ENCODE data around the gene GNPTAB. TPM values are rescaled to one million over a fixed set of nuclear protein-coding genes. Genes with fewer than 3 reads are reported as not detected.

Gene GNPTAB
- total RNA-seq, result 10 to 100 TPM; 24.3 to 45.9 (median 32.6) TPM

- DNase-seq (ENCODE audit: low spot score in 2 of 2), result peak; percentile 89 to 97
- H3K4me3 ChIP-seq (ENCODE audit: low read depth, poor library complexity, severe bottlenecking), result peak within 1 kb of the TSS; percentile 91
- intact Hi-C loops (cut with DNase I; ENCODE audit: low total_unique reads), result loop anchor here (5.0 to 10.0 kb wide), 2 partner anchors 58 to 336 kb away; no protein-coding TSS in a partner anchor
- WGBS, 2 donors, result 0% methylated on average over 21 to 31 of the region's 96 CpGs
- no peak for TF ChIP-seq CTCF (IDR thresholded peaks at IDR 0.05)
- TF ChIP-seq POLR2A (IDR thresholded peaks at IDR 0.05), result no peak
These were observed at the start of gene GNPTAB for GRCh38 chr12:101830367-101831325. TSS of gene GNPTAB (minus strand) at chr12:101830959. CDS start at chr12:101830675, 284 bp downstream.

- WGBS, 2 donors, result 26 to 32% methylated on average over 7 of the region's 7 CpGs
- intact Hi-C loops (cut with DNase I; ENCODE audit: low total_unique reads), result no loop called here
- peak in 1 of 2 donors; percentile 86 for DNase-seq (ENCODE audit: low spot score in 2 of 2)
These were observed 47.6 kb upstream of the GNPTAB start for GRCh38 chr12:101878243-101878821.

GRCh38 chr12:101877806-101878242 is 47.1 kb upstream of the GNPTAB start:
- intact Hi-C loops (cut with DNase I; ENCODE audit: low total_unique reads), result no loop called here
- WGBS, 2 donors, result 0 to 2% methylated on average over 13 to 18 of the region's 24 CpGs
- peak overlapping the region; percentile 92 for H3K4me3 ChIP-seq (ENCODE audit: low read depth, poor library complexity, severe bottlenecking)
- TF ChIP-seq CTCF (IDR thresholded peaks at IDR 0.05) (no peak), POLR2A (IDR thresholded peaks at IDR 0.05) (no peak)
- DNase-seq (ENCODE audit: low spot score in 2 of 2), result no peak

More at GRCh38 chr12:101878243-101878821, 47.6 kb upstream of the GNPTAB start:
- TF ChIP-seq CTCF (IDR thresholded peaks at IDR 0.05), result no peak
- no peak for TF ChIP-seq POLR2A (IDR thresholded peaks at IDR 0.05)
- peak overlapping the region; percentile 92 for H3K4me3 ChIP-seq (ENCODE audit: low read depth, poor library complexity, severe bottlenecking)

GRCh38 chr12:101876861-101877805 is 46.4 kb upstream of the GNPTAB start, which contains the start of gene DRAM1:
TSS of gene DRAM1 (plus strand) at chr12:101877580. CDS start at chr12:101877790, 210 bp downstream.
- WGBS, 2 donors, result 1 to 2% methylated on average over 28 to 83 of the region's 105 CpGs
- intact Hi-C loops (cut with DNase I; ENCODE audit: low total_unique reads), result no loop called here
- TF ChIP-seq CTCF (IDR thresholded peaks at IDR 0.05) (no peak), POLR2A (IDR thresholded peaks at IDR 0.05) (peak in 1 of 2 donors; percentile 69)
- DNase-seq (ENCODE audit: low spot score in 2 of 2), result peak; percentile 87 to 98
- H3K4me3 ChIP-seq (ENCODE audit: low read depth, poor library complexity, severe bottlenecking), result peak within 1 kb of the TSS; percentile 92

GRCh38 chr12:101876322-101876860 is 45.6 kb upstream of the GNPTAB start:
- intact Hi-C loops (cut with DNase I; ENCODE audit: low total_unique reads), result no loop called here
- WGBS, 2 donors, result 37 to 39% methylated on average over 9 of the region's 9 CpGs
- no peak for TF ChIP-seq POLR2A (IDR thresholded peaks at IDR 0.05)
- no peak for TF ChIP-seq CTCF (IDR thresholded peaks at IDR 0.05)
- H3K4me3 ChIP-seq (ENCODE audit: low read depth, poor library complexity, severe bottlenecking), result no peak overlapping the region
- no peak for DNase-seq (ENCODE audit: low spot score in 2 of 2)
